ENCODE results near the gene ZFAND6. TPM values are rescaled to one million over a fixed set of nuclear protein-coding genes. Genes with fewer than 3 reads are reported as not detected.
"Not testable (repeated sequence)": the region's sequence is repeated elsewhere in the genome, so short reads cannot be mapped to it uniquely, and the experiment has no call there.

Gene ZFAND6
- total and polyA plus RNA-seq, 2 experiments from 2014 or later, result 104 to 187 TPM

GRCh38 chr15:80121546-80121945, 62.1 kb downstream of the ZFAND6 start:
- TF ChIP-seq EZH2 (IDR thresholded peaks at IDR 0.05; ENCODE audit: borderline replicate concordance) (no peak), EZH2phosphoT487 (IDR thresholded peaks at IDR 0.05; ENCODE audit: low read depth, severe bottlenecking, unreplicated experiment) (no peak)
- TF ChIP-seq, protein P1, sequence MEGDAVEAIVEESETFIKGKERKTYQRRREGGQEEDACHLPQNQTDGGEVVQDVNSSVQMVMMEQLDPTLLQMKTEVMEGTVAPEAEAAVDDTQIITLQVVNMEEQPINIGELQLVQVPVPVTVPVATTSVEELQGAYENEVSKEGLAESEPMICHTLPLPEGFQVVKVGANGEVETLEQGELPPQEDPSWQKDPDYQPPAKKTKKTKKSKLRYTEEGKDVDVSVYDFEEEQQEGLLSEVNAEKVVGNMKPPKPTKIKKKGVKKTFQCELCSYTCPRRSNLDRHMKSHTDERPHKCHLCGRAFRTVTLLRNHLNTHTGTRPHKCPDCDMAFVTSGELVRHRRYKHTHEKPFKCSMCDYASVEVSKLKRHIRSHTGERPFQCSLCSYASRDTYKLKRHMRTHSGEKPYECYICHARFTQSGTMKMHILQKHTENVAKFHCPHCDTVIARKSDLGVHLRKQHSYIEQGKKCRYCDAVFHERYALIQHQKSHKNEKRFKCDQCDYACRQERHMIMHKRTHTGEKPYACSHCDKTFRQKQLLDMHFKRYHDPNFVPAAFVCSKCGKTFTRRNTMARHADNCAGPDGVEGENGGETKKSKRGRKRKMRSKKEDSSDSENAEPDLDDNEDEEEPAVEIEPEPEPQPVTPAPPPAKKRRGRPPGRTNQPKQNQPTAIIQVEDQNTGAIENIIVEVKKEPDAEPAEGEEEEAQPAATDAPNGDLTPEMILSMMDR (IDR thresholded peaks at IDR 0.05; ENCODE audit: poor library complexity), result no peak
- 95% methylated on average over 4 of the region's 4 CpGs for whole genome bisulfite sequencing (ENCODE audit: low lambda C conversion rate, missing lambda C conversion rate)
- no peak overlapping the region for H3K4me2 ChIP-seq

GRCh38 chr15:80123034-80123433, 63.6 kb downstream of the ZFAND6 start:
- Histone ChIP-seq H3K27me3 (no peaks in the 10 kb centered on the region), H3K4me3 (no peak overlapping the region), H3K79me2 (peaks cover 31% of the 10 kb centered on the region), H4K20me1 (ENCODE audit: insufficient read depth, poor library complexity, severe bottlenecking) (peaks cover 3% of the 10 kb centered on the region), H3K27ac (no peak overlapping the region), H3K9me3 (ENCODE audit: low read depth) (no peaks in the 10 kb centered on the region), H3K36me3 (replicated peaks; ENCODE audit: insufficient read depth, low read depth) (peaks cover 3% of the 10 kb centered on the region), H3K4me1 (ENCODE audit: insufficient read depth) (no peaks in the 10 kb centered on the region), H3K4me2 (no peak overlapping the region), H2AFZ (no peak overlapping the region), H3K9me2 (replicated peaks; ENCODE audit: insufficient read depth) (no peaks in the 10 kb centered on the region)
- TF ChIP-seq EZH2phosphoT487 (IDR thresholded peaks at IDR 0.05; ENCODE audit: low read depth, severe bottlenecking, unreplicated experiment) (no peak), EZH2 (IDR thresholded peaks at IDR 0.05; ENCODE audit: borderline replicate concordance) (no peak)
- TF ChIP-seq, protein P1 (IDR thresholded peaks at IDR 0.05; ENCODE audit: poor library complexity), result no peak
- WGBS (ENCODE audit: low lambda C conversion rate, missing lambda C conversion rate), result 98% methylated on average over 6 of the region's 6 CpGs
- no peak for DNase-seq (ENCODE audit: low spot score)

More at GRCh38 chr15:80121546-80121945, 62.1 kb downstream of the ZFAND6 start:
- no peaks in the 10 kb centered on the region for H3K9me3 ChIP-seq (ENCODE audit: low read depth)
- H3K79me2 ChIP-seq, result peaks cover 42% of the 10 kb centered on the region
- DNase-seq (ENCODE audit: low spot score), result no peak
- no peak overlapping the region for H3K27ac ChIP-seq
- no peaks in the 10 kb centered on the region for H3K4me1 ChIP-seq (ENCODE audit: insufficient read depth)
- no peaks in the 10 kb centered on the region for H3K36me3 ChIP-seq (replicated peaks; ENCODE audit: insufficient read depth, low read depth)
- H4K20me1 ChIP-seq (ENCODE audit: insufficient read depth, poor library complexity, severe bottlenecking), result peaks cover 3% of the 10 kb centered on the region
- no peaks in the 10 kb centered on the region for H3K27me3 ChIP-seq
- no peak overlapping the region for H3K4me3 ChIP-seq
- no peaks in the 10 kb centered on the region for H3K9me2 ChIP-seq (replicated peaks; ENCODE audit: insufficient read depth)
- H2AFZ ChIP-seq, result no peak overlapping the region

- not testable (repeated sequence) for H3K36me3 ChIP-seq (replicated peaks; ENCODE audit: insufficient read depth, low read depth); H4K20me1 ChIP-seq (ENCODE audit: insufficient read depth, poor library complexity, severe bottlenecking); H3K27ac ChIP-seq; H3K79me2 ChIP-seq; H3K4me2 ChIP-seq; H3K27me3 ChIP-seq; DNase-seq (ENCODE audit: low spot score); H3K9me2 ChIP-seq (replicated peaks; ENCODE audit: insufficient read depth); H3K9me3 ChIP-seq (ENCODE audit: low read depth); H2AFZ ChIP-seq; H3K4me1 ChIP-seq (ENCODE audit: insufficient read depth); H3K4me3 ChIP-seq
- 97% methylated on average over 6 of the region's 6 CpGs for WGBS (ENCODE audit: low lambda C conversion rate, missing lambda C conversion rate)
Measured at GRCh38 chr15:80127253-80127652, 67.8 kb downstream of the ZFAND6 start.

GRCh38 chr15:80127911-80128310, 68.4 kb downstream of the ZFAND6 start:
- TF ChIP-seq EZH2phosphoT487 (IDR thresholded peaks at IDR 0.05; ENCODE audit: low read depth, severe bottlenecking, unreplicated experiment) (no peak), EZH2 (IDR thresholded peaks at IDR 0.05; ENCODE audit: borderline replicate concordance) (no peak)
- TF ChIP-seq, protein P1 (IDR thresholded peaks at IDR 0.05; ENCODE audit: poor library complexity), result no peak
- no peak for DNase-seq (ENCODE audit: low spot score)
- no peaks in the 10 kb centered on the region for H3K9me3 ChIP-seq (ENCODE audit: low read depth)
- H3K79me2 ChIP-seq, result no peaks in the 10 kb centered on the region
- no peak overlapping the region for H2AFZ ChIP-seq
- no peaks in the 10 kb centered on the region for H3K27me3 ChIP-seq
- no peaks in the 10 kb centered on the region for H3K4me1 ChIP-seq (ENCODE audit: insufficient read depth)
- H3K4me2 ChIP-seq, result no peak overlapping the region
- WGBS (ENCODE audit: low lambda C conversion rate, missing lambda C conversion rate), result 79% methylated on average over 2 of the region's 2 CpGs
- no peaks in the 10 kb centered on the region for H3K9me2 ChIP-seq (replicated peaks; ENCODE audit: insufficient read depth)
- no peaks in the 10 kb centered on the region for H4K20me1 ChIP-seq (ENCODE audit: insufficient read depth, poor library complexity, severe bottlenecking)
- no peak overlapping the region for H3K27ac ChIP-seq
- peaks cover 5% of the 10 kb centered on the region for H3K36me3 ChIP-seq (replicated peaks; ENCODE audit: insufficient read depth, low read depth)
- no peak overlapping the region for H3K4me3 ChIP-seq
